ENCODE measurements around the gene CLEC20A.

CLEC20A gene

GRCh38 chr1:178537382-178538090 lies 40.8 kb upstream of the CLEC20A start:
- DNase-seq = no peak
- Histone ChIP-seq H2BK15ac (replicated peaks; ENCODE audit: low read depth) (no peak overlapping the region), H2AK5ac (ENCODE audit: low read length) (no peak overlapping the region), H3K4me1 (ENCODE audit: control insufficient read depth, low read depth, low read length) (peaks cover 2% of the 10 kb centered on the region), H3K27ac (ENCODE audit: low read depth, low read length) (no peak overlapping the region), H3K18ac (ENCODE audit: low read length) (no peak overlapping the region), H3K79me1 (ENCODE audit: low read length) (no peaks in the 10 kb centered on the region), H2BK120ac (ENCODE audit: low read depth, low read length) (no peak overlapping the region), H3K4ac (ENCODE audit: low read depth, low read length) (no peak overlapping the region), H3K4me2 (ENCODE audit: low read length) (no peak overlapping the region), H4K8ac (ENCODE audit: low read depth, low read length) (no peak overlapping the region), H3K27me3 (ENCODE audit: insufficient read depth, low read length, poor library complexity) (no peaks in the 10 kb centered on the region), H3K56ac (ENCODE audit: low read length) (no peak overlapping the region), H3K36me3 (ENCODE audit: control insufficient read depth, insufficient read depth, low read length) (no peaks in the 10 kb centered on the region), H2BK5ac (ENCODE audit: low read length) (no peak overlapping the region), H3K23ac (ENCODE audit: low read length) (no peak overlapping the region), H3K79me2 (ENCODE audit: control insufficient read depth, insufficient read depth, low read length) (no peaks in the 10 kb centered on the region), H3K9ac (ENCODE audit: low read length) (no peak overlapping the region), H3K4me3 (ENCODE audit: low read length) (no peak overlapping the region), H4K5ac (ENCODE audit: low read length) (no peak overlapping the region)
- WGBS (ENCODE audit: extremely low coverage, insufficient coverage, low lambda C conversion rate) = no CpG with 5 or more reads among the region's 20 CpGs

DNA sequence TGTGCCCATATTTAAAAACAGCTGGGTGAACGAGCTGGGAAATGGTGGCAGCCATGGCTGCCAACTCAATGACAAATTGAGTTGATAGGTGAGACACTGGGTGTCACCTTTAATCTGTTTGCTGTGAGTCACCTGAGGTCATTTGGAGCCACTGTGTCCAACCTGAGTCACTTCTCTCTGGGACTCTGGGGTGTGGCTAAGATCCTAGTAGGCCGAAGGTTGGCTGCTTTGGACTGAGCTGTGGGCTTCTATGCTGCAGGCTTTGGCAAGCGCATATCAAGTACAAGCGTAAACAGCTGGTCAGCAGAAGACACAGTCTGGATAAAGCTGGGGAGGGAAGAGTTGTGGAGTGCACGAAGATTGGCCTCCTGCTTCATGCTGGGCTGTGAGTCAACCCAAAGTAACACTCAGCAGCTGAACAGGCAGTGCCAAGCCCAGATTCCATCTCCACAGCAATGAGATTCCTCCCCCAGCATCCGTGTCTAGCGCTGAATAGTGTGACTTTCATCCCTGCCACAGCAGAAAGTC lies 40.1 kb upstream of the CLEC20A start:
- no peak overlapping the region for H3K4ac ChIP-seq (ENCODE audit: low read depth, low read length)
- no peak overlapping the region for H2BK15ac ChIP-seq (replicated peaks; ENCODE audit: low read depth)
- WGBS (ENCODE audit: extremely low coverage, insufficient coverage, low lambda C conversion rate) = no CpG with 5 or more reads among the region's 7 CpGs
- peak; percentile 65 for DNase-seq
- no peak overlapping the region for H3K56ac ChIP-seq (ENCODE audit: low read length)
- no peaks in the 10 kb centered on the region for H3K79me2 ChIP-seq (ENCODE audit: control insufficient read depth, insufficient read depth, low read length)
- H3K9ac ChIP-seq (ENCODE audit: low read length) = no peak overlapping the region
- H4K5ac ChIP-seq (ENCODE audit: low read length) = no peak overlapping the region
- no peak overlapping the region for H2BK5ac ChIP-seq (ENCODE audit: low read length)
- no peak overlapping the region for H3K27ac ChIP-seq (ENCODE audit: low read depth, low read length)
- no peak overlapping the region for H2BK120ac ChIP-seq (ENCODE audit: low read depth, low read length)
- H3K18ac ChIP-seq (ENCODE audit: low read length) = no peak overlapping the region
- no peak overlapping the region for H4K8ac ChIP-seq (ENCODE audit: low read depth, low read length)
- no peak overlapping the region for H3K4me2 ChIP-seq (ENCODE audit: low read length)
- no peak overlapping the region for H2AK5ac ChIP-seq (ENCODE audit: low read length)
- no peaks in the 10 kb centered on the region for H3K79me1 ChIP-seq (ENCODE audit: low read length)
- no peaks in the 10 kb centered on the region for H3K27me3 ChIP-seq (ENCODE audit: insufficient read depth, low read length, poor library complexity)
- H3K36me3 ChIP-seq (ENCODE audit: control insufficient read depth, insufficient read depth, low read length) = no peaks in the 10 kb centered on the region
- no peak overlapping the region for H3K4me3 ChIP-seq (ENCODE audit: low read length)
- H3K23ac ChIP-seq (ENCODE audit: low read length) = no peak overlapping the region
- peaks cover 2% of the 10 kb centered on the region for H3K4me1 ChIP-seq (ENCODE audit: control insufficient read depth, low read depth, low read length)

DNA sequence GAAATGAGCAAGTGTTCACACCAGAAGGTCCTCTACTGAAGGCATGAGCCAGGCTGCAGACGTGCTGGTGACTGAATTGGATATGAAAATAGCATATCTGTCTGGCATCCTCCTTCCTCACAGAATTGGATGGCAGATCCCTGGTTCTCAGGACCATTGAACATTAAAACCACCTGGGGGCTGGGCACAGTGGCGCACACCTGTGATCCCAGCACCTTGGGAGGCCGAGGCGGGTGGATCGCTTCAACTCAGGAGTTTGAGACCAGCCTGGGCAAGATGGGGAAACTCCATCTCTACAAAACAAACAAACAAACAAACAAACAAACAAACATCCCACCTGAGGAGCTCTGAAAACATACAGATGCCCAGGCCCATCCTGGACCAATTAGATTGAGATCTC lies 39.6 kb upstream of the CLEC20A start:
- Histone ChIP-seq H4K8ac (ENCODE audit: low read depth, low read length) (no peak overlapping the region), H4K5ac (ENCODE audit: low read length) (no peak overlapping the region), H2BK120ac (ENCODE audit: low read depth, low read length) (no peak overlapping the region), H3K4ac (ENCODE audit: low read depth, low read length) (no peak overlapping the region), H3K4me2 (ENCODE audit: low read length) (no peak overlapping the region), H3K9ac (ENCODE audit: low read length) (no peak overlapping the region), H3K79me2 (ENCODE audit: control insufficient read depth, insufficient read depth, low read length) (no peaks in the 10 kb centered on the region), H2BK5ac (ENCODE audit: low read length) (no peak overlapping the region), H2BK15ac (replicated peaks; ENCODE audit: low read depth) (no peak overlapping the region), H2AK5ac (ENCODE audit: low read length) (no peak overlapping the region), H3K27me3 (ENCODE audit: insufficient read depth, low read length, poor library complexity) (no peaks in the 10 kb centered on the region), H3K23ac (ENCODE audit: low read length) (no peak overlapping the region), H3K4me1 (ENCODE audit: control insufficient read depth, low read depth, low read length) (peaks cover 2% of the 10 kb centered on the region), H3K56ac (ENCODE audit: low read length) (no peak overlapping the region), H3K79me1 (ENCODE audit: low read length) (no peaks in the 10 kb centered on the region), H3K18ac (ENCODE audit: low read length) (no peak overlapping the region), H3K36me3 (ENCODE audit: control insufficient read depth, insufficient read depth, low read length) (no peaks in the 10 kb centered on the region), H3K4me3 (ENCODE audit: low read length) (no peak overlapping the region), H3K27ac (ENCODE audit: low read depth, low read length) (no peak overlapping the region)
- no peak for DNase-seq
- no CpG with 5 or more reads among the region's 5 CpGs for WGBS (ENCODE audit: extremely low coverage, insufficient coverage, low lambda C conversion rate)

GRCh38 chr1:178534137-178534868 lies 37.5 kb upstream of the CLEC20A start:
- H3K4ac ChIP-seq (ENCODE audit: low read depth, low read length) = no peak overlapping the region
- H3K79me2 ChIP-seq (ENCODE audit: control insufficient read depth, insufficient read depth, low read length) = no peaks in the 10 kb centered on the region
- no peak overlapping the region for H4K5ac ChIP-seq (ENCODE audit: low read length)
- no peak overlapping the region for H2BK5ac ChIP-seq (ENCODE audit: low read length)
- H3K23ac ChIP-seq (ENCODE audit: low read length) = no peak overlapping the region
- WGBS (ENCODE audit: extremely low coverage, insufficient coverage, low lambda C conversion rate) = no CpG with 5 or more reads among the region's 9 CpGs
- no peaks in the 10 kb centered on the region for H3K36me3 ChIP-seq (ENCODE audit: control insufficient read depth, insufficient read depth, low read length)
- H2BK15ac ChIP-seq (replicated peaks; ENCODE audit: low read depth) = no peak overlapping the region
- no peak overlapping the region for H4K8ac ChIP-seq (ENCODE audit: low read depth, low read length)
- no peak overlapping the region for H3K9ac ChIP-seq (ENCODE audit: low read length)
- H3K4me2 ChIP-seq (ENCODE audit: low read length) = no peak overlapping the region
- DNase-seq = no peak
- H3K79me1 ChIP-seq (ENCODE audit: low read length) = no peaks in the 10 kb centered on the region
- H3K27ac ChIP-seq (ENCODE audit: low read depth, low read length) = no peak overlapping the region
- no peak overlapping the region for H2BK120ac ChIP-seq (ENCODE audit: low read depth, low read length)
- no peak overlapping the region for H3K56ac ChIP-seq (ENCODE audit: low read length)
- no peaks in the 10 kb centered on the region for H3K27me3 ChIP-seq (ENCODE audit: insufficient read depth, low read length, poor library complexity)
- H3K18ac ChIP-seq (ENCODE audit: low read length) = no peak overlapping the region
- H2AK5ac ChIP-seq (ENCODE audit: low read length) = no peak overlapping the region
- H3K4me3 ChIP-seq (ENCODE audit: low read length) = no peak overlapping the region
- H3K4me1 ChIP-seq (ENCODE audit: control insufficient read depth, low read depth, low read length) = peaks cover 2% of the 10 kb centered on the region

GRCh38 chr1:178533121-178533946 lies 36.6 kb upstream of the CLEC20A start:
- no peak overlapping the region for H3K4me2 ChIP-seq (ENCODE audit: low read length)
- H3K4ac ChIP-seq (ENCODE audit: low read depth, low read length) = no peak overlapping the region
- H2BK15ac ChIP-seq (replicated peaks; ENCODE audit: low read depth) = no peak overlapping the region
- H4K5ac ChIP-seq (ENCODE audit: low read length) = no peak overlapping the region
- H3K4me3 ChIP-seq (ENCODE audit: low read length) = no peak overlapping the region
- no peak overlapping the region for H3K27ac ChIP-seq (ENCODE audit: low read depth, low read length)
- H3K56ac ChIP-seq (ENCODE audit: low read length) = no peak overlapping the region
- no peak overlapping the region for H3K18ac ChIP-seq (ENCODE audit: low read length)
- no peaks in the 10 kb centered on the region for H3K27me3 ChIP-seq (ENCODE audit: insufficient read depth, low read length, poor library complexity)
- H3K23ac ChIP-seq (ENCODE audit: low read length) = no peak overlapping the region
- no peak overlapping the region for H2BK120ac ChIP-seq (ENCODE audit: low read depth, low read length)
- no CpG with 5 or more reads among the region's 9 CpGs for WGBS (ENCODE audit: extremely low coverage, insufficient coverage, low lambda C conversion rate)
- H3K79me1 ChIP-seq (ENCODE audit: low read length) = no peaks in the 10 kb centered on the region
- no peaks in the 10 kb centered on the region for H3K79me2 ChIP-seq (ENCODE audit: control insufficient read depth, insufficient read depth, low read length)
- H3K9ac ChIP-seq (ENCODE audit: low read length) = no peak overlapping the region
- H2BK5ac ChIP-seq (ENCODE audit: low read length) = no peak overlapping the region
- H4K8ac ChIP-seq (ENCODE audit: low read depth, low read length) = no peak overlapping the region
- H2AK5ac ChIP-seq (ENCODE audit: low read length) = no peak overlapping the region
- peaks cover 2% of the 10 kb centered on the region for H3K4me1 ChIP-seq (ENCODE audit: control insufficient read depth, low read depth, low read length)
- DNase-seq = no peak
- no peaks in the 10 kb centered on the region for H3K36me3 ChIP-seq (ENCODE audit: control insufficient read depth, insufficient read depth, low read length)
